HTR-8/SVneo (cell line): ENCODE measurements around the gene VPS45.
A peak's percentile ranks its signal among the peaks of the same experiment; 100 is the strongest.
"Not testable (repeated sequence)": the region's sequence is repeated elsewhere in the genome, so short reads cannot be mapped to it uniquely, and the experiment has no call there.

Experiments used
- DNase-seq: peaks from one replicate; pipeline ENCODE4 v3.0.0; 2011; ENCODE audit warnings: low spot score, mixed read lengths; ENCODE audit not compliant: insufficient read length
- FAIRE-seq: peaks from 2 replicates; lab custom pipeline; 2011; peaks lifted over from hg19 to GRCh38; lab: Jason Lieb, UNC

Gene VPS45

GRCh38 chr1:150126811-150127210 is 59.2 kb downstream of the VPS45 start:
- FAIRE-seq (no peak), DNase-seq (no peak)

DNA sequence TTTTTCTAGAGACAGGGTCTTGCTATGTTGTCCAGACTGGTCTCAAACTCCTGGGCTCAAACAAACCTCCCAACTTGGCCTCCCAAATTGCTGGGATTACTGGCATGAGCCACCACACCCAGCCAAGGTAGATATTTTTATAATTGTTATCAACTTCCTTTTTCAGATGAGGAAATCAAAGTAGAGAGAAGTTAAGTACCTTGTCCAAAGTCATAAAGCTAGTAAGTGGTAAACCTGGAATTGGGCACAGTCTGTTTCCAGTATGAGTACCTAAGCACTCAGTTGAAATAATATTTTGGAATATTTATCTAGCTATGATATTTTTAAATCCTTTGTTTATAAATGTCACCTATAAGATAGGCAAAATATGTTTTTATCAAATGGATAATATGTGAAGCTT is 59.9 kb downstream of the VPS45 start:
- no peak for FAIRE-seq
- DNase-seq: no peak

DNA sequence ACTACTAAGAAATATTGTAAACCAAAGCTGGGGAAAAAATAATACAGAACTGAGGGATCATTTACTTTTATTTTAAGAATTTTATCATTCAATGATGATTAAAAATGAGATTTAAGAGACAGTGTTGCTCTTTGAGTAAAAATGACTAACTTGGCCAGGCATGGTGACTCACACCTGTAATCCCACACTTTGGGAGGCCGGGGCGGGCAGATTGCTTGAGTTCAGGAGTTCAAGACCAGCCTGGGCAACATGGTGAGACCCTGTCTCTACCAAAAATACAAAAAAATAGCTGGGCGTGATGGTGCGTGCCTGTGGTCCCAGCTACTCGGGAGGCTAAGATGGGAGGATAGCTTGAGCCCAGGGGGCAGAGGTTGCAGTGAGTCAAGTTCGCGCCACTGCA is 60.3 kb downstream of the VPS45 start:
- FAIRE-seq (no peak), DNase-seq (no peak)

DNA sequence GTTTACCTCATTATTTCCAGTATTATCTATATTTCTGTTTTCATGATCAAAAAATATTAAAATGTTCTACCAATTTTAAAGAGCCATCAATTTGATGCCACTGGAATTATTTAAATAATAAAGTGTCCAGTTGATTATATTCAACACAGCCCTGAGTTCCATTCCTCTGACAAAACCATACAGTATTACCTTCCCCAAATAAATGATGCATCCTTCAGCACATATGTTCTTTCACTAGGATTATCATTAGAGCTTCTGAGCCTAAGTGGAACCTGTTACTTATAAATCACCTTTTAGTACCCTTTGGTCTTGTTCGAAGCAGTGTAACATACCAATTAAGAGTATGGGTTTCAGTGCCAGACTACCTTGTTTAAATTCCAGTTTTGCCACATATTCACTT is 64.8 kb downstream of the VPS45 start:
- DNase-seq (no peak), FAIRE-seq (no peak)

DNA sequence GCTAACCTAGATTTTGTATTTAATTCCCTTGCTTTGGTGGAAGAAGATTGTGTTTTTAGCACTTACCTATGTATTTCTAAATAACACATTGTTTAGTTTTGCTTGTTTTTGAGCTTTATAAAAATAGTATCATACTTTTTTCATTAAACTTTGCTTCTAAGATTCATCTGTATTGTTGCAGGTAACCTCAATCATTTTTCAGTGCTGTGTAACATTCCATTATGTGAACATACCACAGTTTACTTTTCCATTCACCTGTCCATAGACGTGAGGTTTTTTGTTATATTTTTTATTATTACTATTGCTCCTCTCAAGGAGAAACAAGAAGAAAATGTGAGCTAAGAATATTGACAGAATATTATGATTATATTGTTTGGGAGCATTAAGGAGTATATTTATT is 67.0 kb downstream of the VPS45 start:
- FAIRE-seq: no peak
- no peak for DNase-seq

GRCh38 chr1:150135400-150135799 is 67.8 kb downstream of the VPS45 start:
- not testable (repeated sequence) for DNase-seq, FAIRE-seq

- FAIRE-seq: no peak
- DNase-seq: no peak
Measured at GRCh38 chr1:150138044-150138443, 70.5 kb downstream of the VPS45 start.

DNA sequence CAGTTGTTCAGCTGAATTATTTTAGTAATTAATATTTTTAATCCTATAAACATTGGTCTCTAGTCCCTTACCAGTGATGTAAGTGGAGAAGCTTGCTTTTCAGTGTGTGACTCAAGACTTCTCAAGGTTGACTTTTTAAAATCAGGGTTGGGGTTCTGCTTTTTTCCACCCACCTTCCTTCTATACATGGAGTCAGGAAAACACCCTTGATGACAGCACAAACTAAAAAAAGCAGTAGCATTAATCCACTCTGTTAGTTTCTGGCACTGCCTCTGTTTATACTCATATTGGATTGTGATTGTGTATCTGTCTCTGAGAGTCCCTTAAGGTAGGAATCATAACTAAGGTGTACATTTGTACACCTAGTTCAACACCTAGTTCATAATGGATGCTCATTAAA is 73.9 kb downstream of the VPS45 start:
- FAIRE-seq: no peak
- DNase-seq: no peak

DNA sequence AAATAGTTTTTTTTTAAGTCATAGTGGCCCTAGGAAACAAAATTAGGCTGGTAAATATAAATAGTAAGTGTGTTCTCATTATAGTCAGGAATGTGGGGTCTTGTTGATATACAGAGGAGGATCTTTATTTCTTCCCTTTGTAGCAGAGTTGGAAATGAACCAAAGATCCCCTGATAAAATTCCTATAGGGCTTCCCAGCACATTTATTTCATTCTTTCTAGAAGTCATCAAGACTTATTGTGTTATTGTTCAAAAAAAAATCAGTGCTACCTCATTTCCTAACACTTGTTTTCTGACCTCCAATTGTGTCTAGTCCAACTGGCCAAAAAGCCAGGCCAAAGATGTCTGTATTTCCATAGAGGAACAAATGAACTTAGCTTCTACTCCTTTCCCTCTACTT is 74.5 kb downstream of the VPS45 start:
- DNase-seq (no peak), FAIRE-seq (no peak)

- FAIRE-seq (no peak), DNase-seq (no peak)
Measured at GRCh38 chr1:150144606-150145005, 77.0 kb downstream of the VPS45 start.

DNA sequence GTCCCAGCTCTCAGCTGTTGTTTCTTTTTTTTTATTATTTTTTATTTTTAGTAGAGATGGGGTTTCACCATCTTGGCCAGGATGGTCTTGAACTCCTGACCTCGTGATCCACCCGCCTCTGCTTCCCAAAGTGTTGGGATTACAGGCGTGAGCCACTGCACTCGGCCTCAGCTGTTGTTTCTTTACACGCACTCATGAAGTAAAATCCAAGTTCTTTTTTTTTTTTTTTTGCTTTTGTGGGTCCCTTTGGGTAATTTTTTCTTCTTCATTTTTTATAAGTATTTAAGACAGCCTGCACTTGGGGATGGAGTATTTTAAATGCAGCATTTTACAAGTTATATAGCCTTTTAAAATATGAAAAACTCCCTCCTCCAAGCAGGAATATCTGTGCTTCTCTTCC is 78.4 kb downstream of the VPS45 start:
- not testable (repeated sequence) for FAIRE-seq, DNase-seq

- no peak for DNase-seq
- FAIRE-seq: no peak
Measured at GRCh38 chr1:150146849-150147542, 79.4 kb downstream of the VPS45 start.

GRCh38 chr1:150148837-150149270 is 81.3 kb downstream of the VPS45 start:
- no peak for DNase-seq
- no peak for FAIRE-seq

- FAIRE-seq: no peak
- peak; percentile 53 for DNase-seq
Measured at GRCh38 chr1:150149271-150150132, 81.9 kb downstream of the VPS45 start, which contains the start of gene PLEKHO1. Gene PLEKHO1 (plus strand): TSS chr1:150149916. CDS start chr1:150150258, 342 bp downstream.

GRCh38 chr1:150150133-150151021 is 82.8 kb downstream of the VPS45 start:
- FAIRE-seq (no peak), DNase-seq (no peak)

- no peak for FAIRE-seq
- no peak for DNase-seq
Measured at GRCh38 chr1:150151291-150152181, 84.0 kb downstream of the VPS45 start.

GRCh38 chr1:150152182-150152536 is 84.6 kb downstream of the VPS45 start:
- FAIRE-seq (no peak), DNase-seq (no peak)

- DNase-seq: no peak
- no peak for FAIRE-seq
Measured at GRCh38 chr1:150152772-150153456, 85.3 kb downstream of the VPS45 start.

DNA sequence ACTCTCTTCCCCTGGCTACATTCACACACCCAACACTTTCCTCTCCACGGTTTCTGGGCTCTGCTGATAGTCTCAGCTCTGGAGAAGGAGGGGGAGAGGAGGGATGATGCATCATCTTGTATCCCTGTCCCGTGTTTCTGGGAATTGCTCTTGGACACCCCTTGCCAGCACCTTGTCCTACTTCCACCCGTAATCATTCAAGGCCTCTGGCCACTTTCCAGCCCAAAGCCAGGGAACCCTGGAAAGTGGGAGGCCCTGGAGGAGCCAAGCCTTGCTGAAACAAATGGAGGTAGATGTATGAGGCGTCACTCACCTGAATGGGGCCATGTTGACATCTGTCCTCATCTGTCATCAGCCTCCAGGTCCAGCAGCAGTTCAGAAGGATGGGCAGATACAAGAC is 86.6 kb downstream of the VPS45 start:
- FAIRE-seq: no peak
- DNase-seq: no peak
